GM12878 (cell line): ENCODE results near the gene LILRB1. TPM values are rescaled to one million over a fixed set of nuclear protein-coding genes. Genes with fewer than 3 reads are reported as not detected.

ENCODE experiments used
- ATAC-seq: fragments of 200-7000 bp; cut with Tn5 transposase; 3 replicates; pipeline ENCODE4 v1.9.1; 2020; ENCODE audit warnings: mild to moderate bottlenecking, moderate library complexity
- BruUV-seq: library from RNA; stranded (reverse); fragments of 400-500 nt; replicated peaks from 2 replicates; lab custom pipeline; 2021; lab: Mats Ljungman, UMichigan
- CTCF ChIA-PET: fragments of 300-600 bp; sonication (Branson Sonifier 250); formaldehyde crosslinking; extraction: SDS; loops from one replicate; lab custom pipeline; 2021; ENCODE audit warnings: inconsistent platforms; lab: Yijun Ruan, JAX
- POLR2A ChIA-PET: fragments of 350-600 bp; formaldehyde crosslinking; extraction: SDS; loops from one replicate; lab custom pipeline; 2021; ENCODE audit warnings: inconsistent platforms; lab: Charles Lee
- RAD21 ChIA-PET: fragments of 300-600 bp; sonication (Branson Sonifier 250); formaldehyde crosslinking; loops from one replicate; lab custom pipeline; 2023; ENCODE audit warnings: antibody characterized with exemption; ENCODE audit not compliant: unreplicated experiment; lab: Charles Lee
- SMC1A ChIA-PET: fragments of 300-600 bp; sonication (Branson Sonifier 250); formaldehyde crosslinking; loops from one replicate; lab custom pipeline; 2023; ENCODE audit not compliant: unreplicated experiment, uncharacterized antibody; lab: Charles Lee
- DNase-seq: peaks from one replicate; pipeline ENCODE4 v3.0.0-alpha.2; 2011; ENCODE audit warnings: low read depth, low spot score
- FAIRE-seq: peaks from 3 replicates; lab custom pipeline; 2011; peaks lifted over from hg19 to GRCh38; lab: Jason Lieb, UNC
- H2AFZ ChIP-seq: 2 replicates; pipeline ENCODE4 v1.6.0; 2011; ENCODE audit warnings: low read depth, low read length, control low read depth; ENCODE audit not compliant: control insufficient read depth
- H3K27ac ChIP-seq: 2 replicates; pipeline ENCODE4 v1.5.1; 2011; ENCODE audit warnings: control low read depth; ENCODE audit not compliant: control insufficient read depth, insufficient read depth
- H3K27me3 ChIP-seq, 2 experiments: replicated peaks in 1 of 2; 2 replicates each; pipeline versions ENCODE4 v1.6.0 to v1.6.1; 2011; ENCODE audit warnings: low read length in 1 of 2; ENCODE audit not compliant: control insufficient read depth in 2 of 2, insufficient read depth in 2 of 2
- H3K36me3 ChIP-seq, 2 experiments: 2 replicates each; pipeline ENCODE4 v1.5.1; 2011; ENCODE audit warnings: low read length in 1 of 2; ENCODE audit not compliant: control insufficient read depth in 2 of 2, insufficient read depth in 2 of 2
- H3K4me1 ChIP-seq: 2 replicates; pipeline ENCODE4 v1.6.1; 2011; ENCODE audit warnings: mild to moderate bottlenecking, low read length, moderate library complexity, mixed read lengths; ENCODE audit not compliant: control insufficient read depth, insufficient read depth
- H3K4me2 ChIP-seq: 2 replicates; pipeline ENCODE4 v1.6.0; 2011; ENCODE audit warnings: control low read depth; ENCODE audit not compliant: control insufficient read depth, insufficient read depth
- H3K4me3 ChIP-seq: fragments of 200-600 bp; sonication (generic); 2 replicates; pipeline ENCODE4 v1.5.1; 2016
- H3K79me2 ChIP-seq: 2 replicates; pipeline ENCODE4 v1.6.0; 2011; ENCODE audit warnings: low read length; ENCODE audit not compliant: control insufficient read depth, insufficient read depth
- H3K9ac ChIP-seq: 2 replicates; pipeline ENCODE4 v1.8.0; 2011; ENCODE audit warnings: low read length, control low read depth, mixed read lengths; ENCODE audit not compliant: control insufficient read depth, insufficient read depth
- H3K9me3 ChIP-seq: replicated peaks from 3 replicates; pipeline ENCODE4 v1.5.1; 2011; ENCODE audit warnings: mild to moderate bottlenecking, low read length; ENCODE audit not compliant: control insufficient read depth, insufficient read depth
- H4K20me1 ChIP-seq: 2 replicates; pipeline ENCODE4 v1.6.0; 2011; ENCODE audit not compliant: control insufficient read depth, insufficient read depth
- BCL3 ChIP-seq: IDR thresholded peaks from 2 replicates; pipeline ENCODE4 v1.6.1; 2011; ENCODE audit warnings: borderline replicate concordance, low read depth, mild to moderate bottlenecking, moderate library complexity, low read length; ENCODE audit not compliant: insufficient read depth, poor library complexity, severe bottlenecking
- CBFB ChIP-seq: IDR thresholded peaks from 2 replicates; pipeline ENCODE4 v1.6.1; 2016; ENCODE audit warnings: antibody characterized with exemption, low read depth
- CEBPZ ChIP-seq: fragments of 150-350 bp; IDR thresholded peaks from 2 replicates; pipeline ENCODE4 v1.6.1; 2016; ENCODE audit warnings: low read depth, low read length
- IRF4 ChIP-seq: IDR thresholded peaks from 2 replicates; pipeline ENCODE4 v1.6.1; 2011; ENCODE audit warnings: low read depth, low read length
- MTA2 ChIP-seq: fragments of 450-650 bp; IDR thresholded peaks from 2 replicates; pipeline ENCODE4 v1.6.1; 2016; ENCODE audit warnings: low read depth, mild to moderate bottlenecking, moderate library complexity
- SPI1 ChIP-seq: IDR thresholded peaks from 2 replicates; pipeline ENCODE4 v1.6.1; 2011; ENCODE audit warnings: low read depth, mild to moderate bottlenecking, low read length, moderate library complexity, borderline replicate concordance; ENCODE audit not compliant: insufficient read depth
- TCF7 ChIP-seq: IDR thresholded peaks from 2 replicates; pipeline ENCODE4 v1.6.1; 2014; ENCODE audit warnings: antibody characterized with exemption, borderline replicate concordance
- WGBS: methylation state at CpG from one replicate; pipeline ENCODE4 v1.1.6; 2016; ENCODE audit warnings: low lambda C conversion rate; ENCODE audit not compliant: insufficient replicate concordance, insufficient coverage; ENCODE audit errors: missing lambda C conversion rate; 5-methylcytosine and 5-hydroxymethylcytosine counted together
- in situ Hi-C: fragments of 300-500 bp; cut with MboI; formaldehyde crosslinking; loops from 9 replicates; pipeline ENCODE4 v1.14.3; 2018; ENCODE audit warnings: mixed read lengths
- intact Hi-C: fragments of 100-400 bp; cut with micrococcal nuclease; formaldehyde crosslinking; loops from one replicate; pipeline ENCODE4 v1.14.2; 2022; ENCODE audit not compliant: unreplicated experiment
- polyA plus RNA-seq, 11 experiments: library from polyadenylated mRNA; depleted of rRNA in 4 of 11; unstranded in 6 of 11; stranded (reverse) in 5 of 11; fragments of >200 nt; fragmentation: Nextera tagmentation in 4 of 11; fragmentation: Illumina TruSeq in 1 of 11; extraction: Ambion mirVana in 4 of 11; extraction: Trizol in 1 of 11; gene quantifications; 1 replicate in 1 of 11; 2 replicates in 10 of 11; pipeline versions ENCODE4 v1.2.1 to v1.2.3, GENCODE V29; 2011 to 2016; ENCODE audit warnings: inconsistent platforms in 2 of 11, missing spikeins in 2 of 11, low read depth in 1 of 11
- total RNA-seq, 4 experiments: library from RNA; depleted of rRNA in 3 of 4; stranded (reverse); fragments of >200 nt in 3 of 4; fragmentation: Illumina TruSeq in 1 of 4; extraction: Trizol in 1 of 4; gene quantifications; 2 replicates each; pipeline versions ENCODE4 v1.2.1 to v1.2.3, GENCODE V29; 2013 to 2021

LILRB1 gene
- total and polyA plus RNA-seq, 10 of the 15 experiments (the other 5 are each of a cell fraction or from before 2014, with no cell fraction given) = 4.9 to 92.2 (median 50.1) TPM

DNA sequence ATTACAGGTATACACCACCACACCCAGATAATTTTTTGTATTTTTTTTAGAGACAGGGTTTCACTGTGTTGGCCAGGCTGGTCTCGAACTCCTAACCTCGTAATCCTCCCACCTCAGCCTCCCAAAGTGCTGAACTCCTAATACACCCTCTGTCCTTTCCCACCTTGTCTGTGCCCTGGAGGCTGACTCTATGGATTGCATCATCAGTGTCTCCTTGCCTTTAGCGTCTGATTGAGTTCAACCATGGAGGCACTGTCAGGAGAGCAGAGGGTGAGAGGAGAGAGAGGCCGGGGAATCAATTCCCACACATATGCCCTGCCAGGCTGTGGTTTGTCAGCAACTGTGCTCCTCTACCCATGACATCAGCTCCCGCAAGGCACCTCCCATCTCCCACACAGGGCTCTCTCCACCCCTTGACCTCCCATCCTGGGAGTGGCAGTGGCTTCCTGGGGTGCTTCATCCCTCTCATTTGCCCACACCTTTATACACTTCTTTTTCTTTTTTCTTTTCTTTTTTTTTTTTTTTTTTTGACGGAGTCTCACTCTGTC is 19.9 kb downstream of the LILRB1 start:
- CTCF ChIA-PET = interaction anchor here (1.1 to 20.7 kb wide), 5 partner anchors 12 to 170 kb away, joined by 3 to 842 read pairs (median 54); partner anchors contain the start of gene LILRB4

More for the DNA sequence above, 19.9 kb downstream of the LILRB1 start:
- ChIA-PET POLR2A (interaction anchor here (0.6 kb wide), 1 partner anchor 366 kb away, joined by 3 read pairs; no protein-coding TSS in a partner anchor), RAD21 (interaction anchor here (0.8 to 7.8 kb wide), 3 partner anchors 12 to 170 kb away, joined by 3 to 189 read pairs (median 59); no protein-coding TSS in a partner anchor), SMC1A (interaction anchor here (0.6 to 8.0 kb wide), 8 partner anchors 15 to 266 kb away, joined by 3 to 268 read pairs (median 12); no protein-coding TSS in a partner anchor)
- no peaks in the 10 kb centered on the region for H3K27me3 ChIP-seq
- no peak for TF ChIP-seq SPI1
- no peak for TF ChIP-seq TCF7
- TF ChIP-seq CBFB = no peak
- no peak for TF ChIP-seq BCL3
- no peak for TF ChIP-seq IRF4
- TF ChIP-seq MTA2 = no peak
- no peak for TF ChIP-seq CEBPZ
- no peak overlapping the region for H2AFZ ChIP-seq
- BruUV-seq = no TSS peak
- no peak overlapping the region for H3K27ac ChIP-seq
- no peak overlapping the region for H3K9ac ChIP-seq
- in situ Hi-C loops = loop anchor here (5.0 kb wide), 1 partner anchor 173 kb away; no protein-coding TSS in a partner anchor
- H3K79me2 ChIP-seq = no peaks in the 10 kb centered on the region
- FAIRE-seq (no peak), ATAC-seq (no peak), DNase-seq (no peak)
- intact Hi-C loops = no loop called here
- no peaks in the 10 kb centered on the region for H4K20me1 ChIP-seq
- peaks cover 7% of the 10 kb centered on the region for H3K4me1 ChIP-seq
- no peaks in the 10 kb centered on the region for H3K36me3 ChIP-seq
- no peak overlapping the region for H3K4me2 ChIP-seq
- WGBS = 55% methylated on average over 5 of the region's 6 CpGs
- no peak overlapping the region for H3K4me3 ChIP-seq
- no peaks in the 10 kb centered on the region; the same call in 2 of the 3 replicates for H3K9me3 ChIP-seq
